Activated T-cell treated with anti-CD3 and anti-CD28 coated beads for 4 hours (primary cell): Measurements from ENCODE around the gene MEP1B.
A peak's percentile ranks its signal among the peaks of the same experiment; 100 is the strongest.
"Not testable (repeated sequence)": the region's sequence is repeated elsewhere in the genome, so short reads cannot be mapped to it uniquely, and the experiment has no call there.

Experiments
- DNase-seq: peaks from one replicate; pipeline ENCODE4 v3.0.0-alpha.2; 2020

MEP1B gene

GRCh38 chr18:32189790-32190189, at the start of gene MEP1B:
Gene MEP1B (plus strand): TSS chr18:32190039. CDS start chr18:32190071, 32 bp downstream.
- no peak for DNase-seq

- DNase-seq = no peak
Measured at GRCh38 chr18:32148185-32148870, 41.5 kb upstream of the MEP1B start.

DNA sequence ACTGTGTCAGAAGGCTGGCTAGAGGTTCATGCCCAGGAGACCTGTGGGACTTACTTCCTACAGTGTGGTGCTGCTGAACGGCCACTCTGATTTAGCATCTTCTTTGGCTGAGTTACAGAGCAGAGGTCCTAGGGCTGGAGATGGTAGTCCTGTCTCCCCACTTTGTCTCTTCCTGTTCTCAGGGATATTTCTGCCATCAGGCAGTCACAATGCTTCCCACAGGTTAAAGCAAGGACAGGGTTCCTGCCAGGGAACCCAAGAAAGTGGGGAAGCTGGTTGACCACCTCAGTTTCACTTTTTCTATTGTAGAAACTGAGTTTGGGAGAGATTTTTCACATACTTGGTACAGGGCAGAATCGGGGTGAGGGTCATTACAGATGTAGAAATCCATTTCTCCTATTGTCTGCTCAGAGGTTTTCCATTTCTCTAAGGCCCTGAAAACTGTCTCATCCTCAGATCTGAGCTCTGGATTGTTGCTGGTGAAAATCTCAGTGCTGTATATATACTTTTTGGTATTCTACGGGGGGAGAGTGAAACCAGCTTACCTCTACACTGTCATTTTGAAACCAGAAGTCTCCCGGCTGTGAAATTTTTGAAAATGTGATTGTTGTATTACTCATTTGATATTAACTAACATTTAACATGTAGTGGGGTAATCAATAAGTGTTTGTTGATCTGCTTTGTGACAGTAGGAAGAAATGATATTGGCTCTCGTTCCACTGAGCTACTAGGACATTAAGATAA, 37.0 kb upstream of the MEP1B start:
- no peak for DNase-seq

GRCh38 chr18:32156855-32157254, 33.0 kb upstream of the MEP1B start:
- no peak for DNase-seq

DNA sequence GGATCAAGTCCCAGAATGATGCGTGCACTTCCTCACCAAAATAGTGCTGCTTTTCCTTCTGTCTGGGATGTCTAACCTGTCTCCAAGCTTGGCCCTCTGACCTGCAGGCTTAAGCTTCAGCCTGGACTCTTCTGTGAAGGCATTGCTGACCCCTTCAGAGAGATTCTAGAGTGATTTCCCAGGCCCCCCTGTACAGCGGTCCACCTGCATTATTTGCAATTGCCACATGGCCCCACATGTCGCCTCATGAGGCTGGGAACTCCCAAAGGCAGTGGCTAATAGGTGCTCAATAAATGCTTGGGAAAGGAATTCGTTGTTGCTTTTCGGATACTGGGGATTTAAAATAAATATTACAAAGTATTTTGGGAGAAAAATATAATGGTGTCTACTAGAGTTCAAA, 32.3 kb upstream of the MEP1B start:
- DNase-seq = no peak

DNA sequence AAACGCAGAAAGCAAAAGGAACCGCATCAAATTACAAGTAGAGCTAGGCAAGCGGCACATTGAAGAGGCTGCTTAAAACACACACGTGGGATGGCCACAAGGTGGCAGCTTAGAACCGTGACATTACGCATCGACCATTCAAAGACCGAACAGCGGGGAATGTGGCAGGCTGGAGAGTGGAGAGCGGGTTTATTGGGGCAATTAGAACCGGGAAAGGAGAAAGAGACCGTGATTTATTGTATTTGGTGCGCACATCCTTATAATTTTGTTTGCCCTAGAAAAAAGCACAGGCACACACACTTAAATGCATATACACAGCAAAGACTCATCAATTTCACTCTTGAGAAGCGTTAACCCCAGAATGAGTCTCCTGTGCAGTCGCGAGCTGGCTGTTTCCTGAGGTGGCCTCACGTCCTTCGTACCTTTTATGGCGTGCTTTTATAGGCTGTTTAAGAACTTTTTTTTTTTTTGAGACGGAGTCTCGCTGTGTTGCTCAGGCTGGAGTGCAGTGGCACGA, 31.7 kb upstream of the MEP1B start:
- DNase-seq = peak; percentile 60

- DNase-seq = not testable (repeated sequence)
Measured at GRCh38 chr18:32158631-32159030, 31.2 kb upstream of the MEP1B start.

GRCh38 chr18:32160547-32160946, 29.3 kb upstream of the MEP1B start:
- no peak for DNase-seq

DNA sequence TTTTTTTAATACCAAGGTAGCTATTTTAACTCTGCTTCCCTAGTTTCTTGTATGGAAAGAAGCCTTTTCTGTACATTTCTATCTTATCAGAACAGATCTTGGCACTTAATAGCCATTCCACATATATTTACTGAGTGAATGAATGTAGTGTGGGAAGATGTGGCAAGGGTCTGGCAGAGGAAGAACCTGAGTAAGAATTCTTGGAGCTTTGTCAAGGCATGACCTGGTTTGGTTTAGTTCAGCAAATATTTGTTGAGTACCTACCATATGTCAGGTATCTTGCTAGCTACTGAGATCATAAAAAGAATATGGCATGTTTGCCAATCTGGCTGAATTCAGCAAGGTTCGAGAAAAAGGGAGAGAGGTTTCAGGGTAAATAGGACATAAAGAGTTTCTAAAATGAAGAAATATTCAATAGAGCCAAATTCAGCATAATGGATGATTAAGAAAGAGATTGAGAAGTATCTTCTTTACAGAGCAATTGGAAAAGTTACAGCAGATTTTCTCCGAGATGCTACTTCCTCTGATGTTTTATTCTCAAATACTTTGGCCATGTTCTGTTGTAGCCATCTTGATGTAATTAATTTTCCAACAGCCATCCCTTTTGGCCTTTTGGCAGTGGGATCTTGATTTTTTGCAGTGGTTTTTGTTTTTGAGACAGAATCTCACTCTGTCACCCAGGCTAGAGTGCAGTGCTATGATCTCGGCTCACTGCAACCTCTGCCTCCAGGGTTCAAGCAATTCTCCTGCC, 21.7 kb upstream of the MEP1B start:
- no peak for DNase-seq

- DNase-seq = no peak
Measured at GRCh38 chr18:32173654-32174053, 16.2 kb upstream of the MEP1B start.

DNA sequence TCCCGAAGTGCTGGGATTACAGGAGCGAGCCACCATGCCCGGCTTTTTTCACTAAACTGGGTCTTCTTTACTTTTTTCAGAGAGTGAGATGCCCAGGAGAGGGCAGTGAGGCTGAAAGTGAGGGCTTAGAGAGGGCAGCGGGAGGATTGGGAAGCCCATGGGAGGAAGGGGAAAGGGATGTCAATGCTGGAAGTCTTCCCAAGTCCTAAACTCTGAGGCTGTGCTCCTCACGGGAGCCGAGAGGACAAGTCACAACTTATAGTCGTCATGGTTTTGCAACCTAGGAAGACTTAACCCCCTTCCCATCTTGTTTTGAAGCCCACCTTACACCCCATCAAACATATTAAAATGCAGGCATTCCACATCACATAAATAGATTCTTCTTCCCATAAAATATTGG, 15.1 kb upstream of the MEP1B start:
- no peak for DNase-seq

DNA sequence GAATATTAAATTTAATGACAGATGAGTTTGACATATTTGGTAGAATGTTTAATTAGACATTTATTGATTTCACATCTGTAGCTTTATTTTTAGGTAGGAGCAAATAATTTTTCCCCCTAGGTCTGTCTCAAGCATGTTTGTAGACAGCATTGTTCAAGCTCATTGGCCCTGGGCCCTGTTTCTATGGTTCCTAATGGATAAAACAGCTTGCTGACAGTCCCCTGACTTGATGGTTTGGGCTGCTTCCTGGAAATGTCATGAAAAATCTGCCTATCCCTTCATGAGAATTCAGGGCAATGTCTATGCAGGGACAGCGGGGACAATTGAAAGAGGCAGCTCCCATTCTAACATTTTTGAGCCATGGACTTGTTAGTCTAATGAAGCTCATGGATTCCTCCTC, 14.6 kb upstream of the MEP1B start:
- DNase-seq = no peak

- DNase-seq = not testable (repeated sequence)
Measured at GRCh38 chr18:32176745-32177144, 13.1 kb upstream of the MEP1B start.

DNA sequence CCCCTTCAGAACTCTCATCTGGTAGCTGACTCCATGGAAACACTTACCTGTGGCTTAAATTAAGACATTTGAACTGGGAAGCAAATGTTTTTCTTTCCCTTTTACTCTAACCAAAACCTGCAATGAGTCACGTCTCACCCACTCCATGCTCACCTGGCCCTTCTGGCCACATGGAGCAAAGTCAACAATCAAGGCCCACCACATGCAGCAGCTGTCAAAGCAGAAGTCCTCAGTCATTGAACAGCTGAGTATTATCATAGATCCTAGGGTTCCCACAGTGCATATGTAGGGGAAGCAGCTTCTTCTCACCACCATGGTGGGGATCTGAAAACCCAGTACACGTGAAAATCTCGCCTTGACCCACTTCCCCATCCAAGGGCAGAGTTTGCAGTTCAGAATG, 12.3 kb upstream of the MEP1B start:
- DNase-seq = no peak

GRCh38 chr18:32183503-32183902, 6.3 kb upstream of the MEP1B start:
- no peak for DNase-seq

- no peak for DNase-seq
Measured at GRCh38 chr18:32190209-32190608, 370 bp downstream of the MEP1B start.

GRCh38 chr18:32195881-32196815, 6.3 kb downstream of the MEP1B start:
- DNase-seq = no peak

DNA sequence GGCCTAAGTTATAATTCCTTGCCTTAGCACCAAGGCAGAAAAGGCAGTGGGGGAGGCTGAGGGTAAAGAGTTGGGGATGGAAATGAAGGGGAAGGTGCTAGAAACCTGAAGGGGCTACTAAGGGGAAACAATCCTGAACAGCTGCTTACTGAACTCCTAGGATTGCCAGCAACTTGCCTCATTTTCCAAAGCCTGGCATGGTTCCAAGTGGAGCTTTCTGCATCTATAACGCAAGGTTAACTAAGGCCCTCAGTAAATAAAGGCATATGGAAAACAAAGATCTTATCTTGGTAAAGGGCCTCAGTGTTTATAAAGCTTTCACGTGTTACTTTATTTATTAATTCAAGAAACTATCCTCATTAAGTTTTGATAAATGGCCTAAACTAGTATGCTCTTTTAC, 10.9 kb downstream of the MEP1B start:
- DNase-seq = no peak

DNA sequence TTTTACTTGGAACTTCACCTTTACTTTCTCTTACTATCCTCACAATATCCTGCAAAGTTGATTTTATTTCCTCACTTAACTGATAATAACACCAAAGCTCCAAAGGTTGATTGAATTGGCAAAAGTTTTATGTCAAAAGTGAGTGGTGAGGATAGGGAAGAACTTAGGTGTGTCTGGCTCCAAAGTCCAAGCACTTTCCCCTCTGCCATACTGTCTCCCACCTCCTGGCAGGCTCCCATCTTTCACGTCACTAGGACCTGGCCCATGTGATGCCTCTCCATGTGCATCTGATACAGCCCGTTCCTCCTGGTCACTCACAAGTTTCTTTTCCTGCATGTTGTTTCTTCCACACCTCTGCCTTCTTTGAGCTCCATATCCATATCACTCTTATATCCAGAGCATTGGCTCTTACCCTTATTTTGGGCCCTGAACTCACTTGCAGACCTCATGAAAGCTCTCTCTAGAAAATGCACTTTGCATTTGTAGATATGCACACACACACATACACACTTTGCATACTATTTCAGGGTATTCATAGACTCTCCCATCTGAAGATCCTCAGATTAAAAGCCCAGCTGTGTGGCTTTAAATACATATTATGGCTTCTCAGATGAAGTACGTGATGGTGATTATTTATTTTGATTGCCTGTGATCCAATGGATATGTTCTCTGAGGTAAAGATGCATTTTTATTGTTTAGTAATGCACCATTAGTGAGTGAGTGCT, 12.3 kb downstream of the MEP1B start:
- no peak for DNase-seq

GRCh38 chr18:32208023-32208422, 18.2 kb downstream of the MEP1B start:
- DNase-seq = no peak

GRCh38 chr18:32208577-32208976, 18.7 kb downstream of the MEP1B start:
- no peak for DNase-seq
